Mesodermal cell (in vitro differentiated cells): Measurements from ENCODE around the gene CEACAM21.

Source experiments
- H3K27ac ChIP-seq: 2 replicates; pipeline ENCODE4 v1.7.0; 2013; ENCODE audit warnings: mild to moderate bottlenecking, low read depth, low read length, moderate library complexity; ENCODE audit not compliant: severe bottlenecking
- H3K36me3 ChIP-seq: 2 replicates; pipeline ENCODE4 v1.7.1; 2013; ENCODE audit warnings: mild to moderate bottlenecking, low read length, moderate library complexity; ENCODE audit not compliant: control insufficient read depth, insufficient read depth
- H3K4me1 ChIP-seq: one replicate; pipeline ENCODE4 v1.7.1; 2013; ENCODE audit warnings: mild to moderate bottlenecking, low read length; ENCODE audit not compliant: insufficient read depth, control insufficient read depth, poor library complexity, severe bottlenecking
- H3K4me3 ChIP-seq: 2 replicates; pipeline ENCODE4 v1.7.0; 2013; ENCODE audit warnings: low read length, control low read depth, mild to moderate bottlenecking; ENCODE audit not compliant: insufficient read depth, poor library complexity, severe bottlenecking; ENCODE audit errors: extremely low read depth
- H3K9me3 ChIP-seq: 2 replicates; pipeline ENCODE4 v1.7.1; 2013; ENCODE audit warnings: mild to moderate bottlenecking, low read length, moderate library complexity; ENCODE audit not compliant: control insufficient read depth
- WGBS, 2 experiments: methylation state at CpG; one replicate each; pipeline ENCODE4 v1.1.5; 2013; ENCODE audit warnings: missing lambda C conversion rate in 2 of 2; ENCODE audit not compliant: insufficient coverage in 2 of 2; 5-methylcytosine and 5-hydroxymethylcytosine counted together

The CEACAM21 gene

GRCh38 chr19:41548954-41549688 is 26.8 kb upstream of the CEACAM21 start:
- peak overlapping the region; percentile 94 for H3K27ac ChIP-seq
- H3K4me3 ChIP-seq: peak overlapping the region; percentile 36
- H3K36me3 ChIP-seq: peaks cover 20% of the 10 kb centered on the region
- peaks cover 19% of the 10 kb centered on the region for H3K4me1 ChIP-seq
- peaks cover 25% of the 10 kb centered on the region for H3K9me3 ChIP-seq
- 10 to 14% methylated on average over 4 to 7 of the region's 9 CpGs for WGBS, 2 experiments

- 90% methylated on average over 2 of the region's 5 CpGs; no CpG with 5 or more reads in 1 of the 2 experiments for WGBS, 2 experiments
- H3K9me3 ChIP-seq: peaks cover 27% of the 10 kb centered on the region
- H3K27ac ChIP-seq: peak overlapping the region; percentile 94
- H3K4me1 ChIP-seq: peaks cover 19% of the 10 kb centered on the region
- peaks cover 21% of the 10 kb centered on the region for H3K36me3 ChIP-seq
- H3K4me3 ChIP-seq: peak overlapping the region; percentile 36
Observed at GRCh38 chr19:41549884-41550283, 26.1 kb upstream of the CEACAM21 start.

GRCh38 chr19:41551212-41551610 is 24.8 kb upstream of the CEACAM21 start:
- 92 to 100% methylated on average over 6 to 7 of the region's 9 CpGs for WGBS, 2 experiments
- Histone ChIP-seq H3K9me3 (peaks cover 27% of the 10 kb centered on the region), H3K27ac (no peak overlapping the region), H3K36me3 (peaks cover 21% of the 10 kb centered on the region), H3K4me3 (no peak overlapping the region), H3K4me1 (peaks cover 16% of the 10 kb centered on the region)

- Histone ChIP-seq H3K4me3 (no peak overlapping the region), H3K36me3 (peaks cover 21% of the 10 kb centered on the region), H3K4me1 (peaks cover 12% of the 10 kb centered on the region), H3K9me3 (peaks cover 27% of the 10 kb centered on the region), H3K27ac (no peak overlapping the region)
- WGBS, 2 experiments: 97 to 98% methylated on average over 3 of the region's 6 CpGs
Observed at GRCh38 chr19:41551711-41552110, 24.3 kb upstream of the CEACAM21 start.

GRCh38 chr19:41552558-41552957 is 23.4 kb upstream of the CEACAM21 start:
- Histone ChIP-seq H3K27ac (no peak overlapping the region), H3K9me3 (peaks cover 27% of the 10 kb centered on the region), H3K4me3 (no peak overlapping the region), H3K4me1 (peaks cover 15% of the 10 kb centered on the region), H3K36me3 (peaks cover 21% of the 10 kb centered on the region)
- 83 to 91% methylated on average over 1 to 4 of the region's 6 CpGs for WGBS, 2 experiments

DNA sequence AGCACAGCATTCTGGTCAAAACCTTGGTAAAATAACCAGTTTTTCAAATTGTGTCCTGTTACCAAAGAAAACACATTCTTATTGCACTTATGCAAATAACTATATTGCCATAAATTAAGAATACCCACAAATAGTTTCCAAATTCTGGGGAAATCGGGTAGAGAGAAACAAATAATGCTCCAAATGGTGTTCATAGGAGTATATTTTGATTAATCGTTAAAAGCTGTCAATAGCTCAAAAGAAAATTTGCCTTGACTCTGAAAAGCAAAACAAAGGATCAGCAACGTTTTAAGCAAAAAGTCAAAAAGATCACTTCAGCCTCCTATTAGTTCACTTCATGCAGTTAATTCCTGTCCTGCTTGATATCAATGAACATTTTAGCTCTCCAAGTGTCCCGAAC is 22.2 kb upstream of the CEACAM21 start:
- H3K9me3 ChIP-seq: peaks cover 27% of the 10 kb centered on the region
- H3K27ac ChIP-seq: no peak overlapping the region
- no peak overlapping the region for H3K4me3 ChIP-seq
- 93 to 100% methylated on average over 2 to 3 of the region's 4 CpGs for WGBS, 2 experiments
- peaks cover 21% of the 10 kb centered on the region for H3K36me3 ChIP-seq
- H3K4me1 ChIP-seq: peaks cover 5% of the 10 kb centered on the region

DNA sequence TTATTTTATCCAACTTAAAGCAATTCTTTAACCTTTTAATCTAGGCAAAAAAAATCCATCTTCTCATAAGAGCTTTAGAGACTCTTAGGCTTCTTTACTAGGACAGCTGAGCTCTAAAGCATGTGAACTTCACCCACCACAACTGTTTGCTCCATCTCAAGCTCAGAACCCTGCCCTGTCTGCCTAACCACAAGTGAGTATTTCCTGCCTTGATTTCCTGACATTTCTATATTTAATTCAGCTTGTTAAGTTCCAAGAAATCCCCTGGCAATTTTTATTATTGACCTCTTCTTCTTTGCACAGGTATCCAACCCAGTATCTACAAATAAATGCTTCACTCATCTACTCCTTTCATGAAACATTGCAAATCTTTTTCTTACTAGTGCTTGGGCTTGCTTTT is 21.1 kb upstream of the CEACAM21 start:
- Histone ChIP-seq H3K4me1 (peaks cover 3% of the 10 kb centered on the region), H3K9me3 (peaks cover 27% of the 10 kb centered on the region), H3K36me3 (peaks cover 21% of the 10 kb centered on the region), H3K4me3 (no peak overlapping the region), H3K27ac (no peak overlapping the region)

DNA sequence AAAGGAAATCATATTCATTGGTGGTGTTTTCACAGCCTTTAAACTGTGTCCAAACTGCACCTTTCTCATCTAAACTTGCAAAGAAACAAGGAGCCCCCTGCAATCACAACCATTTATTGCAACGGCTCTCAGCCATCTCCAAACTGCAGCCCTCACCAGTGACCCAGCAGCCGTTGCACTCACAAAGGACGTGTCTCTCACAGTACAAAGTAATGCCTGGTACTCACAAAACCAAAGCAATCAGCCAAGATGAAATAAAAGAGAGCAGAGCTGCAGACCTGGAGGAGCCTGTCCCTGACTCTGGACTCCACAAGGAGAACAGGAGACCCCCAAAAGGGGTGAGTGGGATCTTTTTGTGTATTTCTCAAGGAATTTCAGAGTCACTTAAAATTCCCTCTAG is 20.2 kb upstream of the CEACAM21 start:
- Histone ChIP-seq H3K4me1 (peaks cover 3% of the 10 kb centered on the region), H3K27ac (no peak overlapping the region), H3K4me3 (no peak overlapping the region), H3K36me3 (peaks cover 21% of the 10 kb centered on the region), H3K9me3 (peaks cover 21% of the 10 kb centered on the region)
- 56 to 70% methylated on average over 1 to 3 of the region's 3 CpGs for WGBS, 2 experiments

DNA sequence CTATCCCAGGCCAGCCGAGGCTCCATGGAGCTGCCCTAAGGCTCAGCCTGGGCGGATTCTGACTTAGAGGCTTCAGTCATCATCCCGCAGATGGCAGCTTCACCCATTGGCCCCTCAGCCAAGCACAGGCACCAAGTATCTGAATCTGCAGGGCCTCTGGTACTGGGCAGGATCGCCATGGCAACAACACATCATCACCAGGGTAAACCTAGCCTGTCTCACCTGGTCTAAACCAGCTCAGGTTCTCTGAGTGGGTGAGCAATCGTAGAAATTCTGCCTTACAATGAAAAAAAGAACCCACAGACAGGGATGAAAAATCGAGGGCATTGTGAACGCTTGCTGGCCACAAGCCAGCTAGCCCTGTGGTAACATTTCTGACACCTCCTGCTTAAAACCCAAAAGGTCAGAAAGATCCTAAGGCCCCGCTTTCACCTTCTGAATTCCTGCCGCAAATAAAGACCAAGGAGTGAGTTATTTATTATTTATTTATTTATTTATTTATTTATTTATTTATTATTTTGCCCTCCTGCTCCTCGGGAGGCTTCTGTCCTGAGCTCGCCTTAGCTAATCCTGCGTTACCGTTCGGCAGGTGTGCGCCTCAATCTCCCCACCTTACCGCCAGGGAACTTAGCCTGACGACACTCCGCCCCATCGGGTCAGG is 12.0 kb upstream of the CEACAM21 start:
- Histone ChIP-seq H3K9me3 (no peaks in the 10 kb centered on the region), H3K36me3 (no peaks in the 10 kb centered on the region), H3K4me1 (peaks cover 3% of the 10 kb centered on the region), H3K4me3 (peak overlapping the region; percentile 30), H3K27ac (no peak overlapping the region)
- WGBS, 2 experiments: 50 to 54% methylated on average over 5 to 7 of the region's 19 CpGs

GRCh38 chr19:41564515-41565378 is 11.2 kb upstream of the CEACAM21 start:
- H3K36me3 ChIP-seq: no peaks in the 10 kb centered on the region
- peak overlapping the region; percentile 30 for H3K4me3 ChIP-seq

More at GRCh38 chr19:41564515-41565378, 11.2 kb upstream of the CEACAM21 start:
- Histone ChIP-seq H3K9me3 (no peaks in the 10 kb centered on the region), H3K27ac (no peak overlapping the region), H3K4me1 (peaks cover 3% of the 10 kb centered on the region)
- WGBS, 2 experiments: 2 to 4% methylated on average over 26 to 36 of the region's 59 CpGs
